Stomach (tissue), 4 donors: ENCODE results near the gene OSBPL2.

Experiments used
- CTCF ChIP-seq, 7 experiments: fragments of 450-650 bp in 4 of 7; fragments of 200-600 bp in 3 of 7; sonication (generic) in 3 of 7; IDR thresholded peaks; one replicate each; pipeline ENCODE4 v1.5.1; 2016 to 2019; ENCODE audit warnings: antibody characterized with exemption in 7 of 7, control low read depth in 2 of 7, mild to moderate bottlenecking in 1 of 7
- EP300 ChIP-seq: sonication (generic); formaldehyde crosslinking; IDR thresholded peaks from one replicate; pipeline ENCODE4 v1.6.1; 2017; ENCODE audit warnings: antibody characterized with exemption
- POLR2A ChIP-seq, 4 donors: fragments of 450-650 bp; IDR thresholded peaks; one replicate each; pipeline ENCODE4 v1.6.1; 2016; ENCODE audit warnings: antibody characterized with exemption in 4 of 4, control low read depth in 2 of 4, mild to moderate bottlenecking in 1 of 4, moderate library complexity in 1 of 4
- POLR2AphosphoS5 ChIP-seq, 3 donors: sonication (generic); formaldehyde crosslinking; IDR thresholded peaks; one replicate each; pipeline ENCODE4 v1.6.1; 2016; ENCODE audit warnings: antibody characterized with exemption in 3 of 3

- TF ChIP-seq POLR2A (IDR thresholded peaks at IDR 0.05), result no peak
- no peak for TF ChIP-seq CTCF (IDR thresholded peaks at IDR 0.05)
- TF ChIP-seq POLR2AphosphoS5 (IDR thresholded peaks at IDR 0.05), result no peak
- TF ChIP-seq EP300, result no peak
These were observed 8.7 kb downstream of the OSBPL2 start for GRCh38 chr20:62246872-62247652.
